GM18499 (cell line): ENCODE data around the gene SOCS4.

Experiments
- ATAC-seq: cut with Tn5 transposase; IDR thresholded peaks from one replicate; pipeline ENCODE4 v1.9.1; 2021; ENCODE audit warnings: moderate number of reproducible peaks; ENCODE audit not compliant: insufficient read depth, unreplicated experiment

SOCS4 gene

DNA sequence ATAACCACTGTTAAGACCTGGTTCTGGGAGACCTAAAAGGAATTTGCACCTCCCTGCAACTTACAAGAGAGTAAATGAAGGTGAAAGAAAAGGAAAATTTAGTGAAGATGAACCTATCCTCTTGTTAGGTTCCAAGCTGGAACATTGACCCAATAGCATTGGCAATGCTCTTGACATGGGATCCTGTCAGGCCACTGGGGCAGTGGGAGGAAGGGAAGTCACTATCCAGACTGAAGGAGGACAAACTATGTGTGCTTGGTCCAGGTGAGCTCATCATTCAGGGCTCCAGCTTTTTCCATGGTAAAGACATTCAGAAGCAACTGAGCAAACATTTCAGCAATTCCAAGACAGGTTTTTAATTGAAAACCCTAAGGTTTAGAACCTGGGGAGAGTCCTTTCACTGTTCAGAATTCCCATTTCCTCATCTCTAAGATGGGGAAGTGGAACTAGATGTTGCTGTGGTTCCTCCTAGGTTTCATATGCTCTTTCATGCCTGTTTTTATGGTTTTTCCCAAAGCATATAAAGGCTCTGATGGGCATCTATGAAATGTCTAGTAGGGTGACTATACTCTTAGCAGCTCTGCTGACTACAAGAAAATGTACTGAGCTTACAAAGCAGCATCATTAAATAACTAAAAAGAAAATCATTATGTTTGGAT is 57.5 kb downstream of the SOCS4 start:
- ATAC-seq = no peak

DNA sequence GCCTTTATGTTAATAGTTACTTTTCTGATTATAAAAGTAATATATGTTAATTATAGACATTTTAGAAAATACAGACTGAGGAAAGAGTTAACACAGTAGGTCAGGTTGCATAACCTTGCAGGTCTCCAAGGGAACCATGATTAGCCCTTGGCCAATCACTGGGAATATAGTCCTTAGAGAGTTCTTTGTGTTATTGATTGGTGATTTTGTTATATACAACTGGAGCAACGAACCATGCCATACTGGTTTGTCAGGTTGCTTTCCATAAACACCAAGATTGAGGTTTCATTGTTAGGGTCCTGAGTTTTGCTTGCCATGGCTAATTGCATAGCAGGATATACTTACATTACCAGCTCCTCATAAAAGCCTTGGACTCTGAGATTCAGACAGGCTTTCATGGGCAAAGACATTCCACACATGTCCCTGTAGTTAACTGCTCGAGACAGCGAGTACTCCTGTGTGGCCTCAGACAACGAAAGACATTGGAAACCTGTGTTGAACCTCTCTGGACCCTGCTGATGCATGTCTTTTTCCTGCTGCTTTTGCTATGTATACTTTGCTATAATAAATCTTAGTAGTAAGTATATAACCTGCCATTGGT is 58.1 kb downstream of the SOCS4 start:
- ATAC-seq = no peak

DNA sequence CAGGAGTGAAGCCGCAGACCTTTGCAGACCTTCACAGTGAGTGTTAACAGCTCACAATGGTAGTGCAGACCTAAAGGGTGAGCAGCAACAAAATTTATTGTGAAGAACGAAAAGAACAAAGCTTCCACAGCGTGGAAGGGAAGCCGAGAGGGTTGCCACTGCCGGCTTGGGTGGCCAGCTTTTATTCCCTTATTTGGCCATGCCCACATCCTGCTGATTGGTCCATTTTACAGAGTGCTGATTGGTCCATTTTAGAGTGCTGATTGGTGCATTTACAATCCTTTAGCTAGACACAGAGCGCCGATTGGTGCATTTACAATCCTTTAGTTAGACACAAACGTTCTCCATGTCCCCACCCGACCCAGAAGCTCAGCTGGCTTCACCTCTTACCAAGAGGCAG is 59.9 kb downstream of the SOCS4 start:
- no peak for ATAC-seq

DNA sequence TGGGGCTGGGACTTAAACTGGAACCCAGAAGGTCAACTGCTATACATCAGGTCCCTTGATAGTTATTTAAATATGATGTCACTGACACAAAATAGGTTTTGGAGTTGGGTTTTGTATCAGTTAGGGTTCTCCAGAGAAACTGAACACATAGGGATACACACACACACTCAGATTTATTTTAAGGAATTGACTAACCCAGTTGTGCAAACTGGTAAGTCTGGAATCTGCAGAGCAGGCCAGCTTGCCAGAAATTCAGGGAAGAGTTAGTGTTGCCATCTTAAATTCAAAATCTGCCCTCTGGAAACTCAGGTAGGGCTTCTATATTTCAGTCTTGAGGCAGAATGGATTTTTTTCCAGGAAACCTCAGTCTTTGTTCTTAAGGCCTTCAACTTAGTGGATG is 61.3 kb downstream of the SOCS4 start:
- ATAC-seq = no peak

DNA sequence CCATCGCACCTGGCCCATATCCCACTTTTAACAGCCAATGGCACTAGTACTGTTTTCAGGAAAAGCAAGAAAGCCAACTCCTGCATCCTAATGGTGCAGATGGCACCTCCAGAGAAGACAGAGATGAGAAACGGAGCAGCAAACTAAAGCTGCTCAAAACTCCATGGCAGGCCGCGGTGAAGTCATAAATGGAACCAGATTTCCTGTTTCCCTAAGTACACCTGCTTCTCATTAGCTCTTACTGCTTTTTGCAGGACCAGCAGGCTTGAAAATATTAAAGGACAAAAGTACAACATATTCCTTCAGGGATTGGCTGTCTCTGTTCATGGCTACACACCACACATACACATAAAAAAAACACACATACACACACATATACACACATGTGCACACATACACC is 65.3 kb downstream of the SOCS4 start:
- ATAC-seq = no peak

DNA sequence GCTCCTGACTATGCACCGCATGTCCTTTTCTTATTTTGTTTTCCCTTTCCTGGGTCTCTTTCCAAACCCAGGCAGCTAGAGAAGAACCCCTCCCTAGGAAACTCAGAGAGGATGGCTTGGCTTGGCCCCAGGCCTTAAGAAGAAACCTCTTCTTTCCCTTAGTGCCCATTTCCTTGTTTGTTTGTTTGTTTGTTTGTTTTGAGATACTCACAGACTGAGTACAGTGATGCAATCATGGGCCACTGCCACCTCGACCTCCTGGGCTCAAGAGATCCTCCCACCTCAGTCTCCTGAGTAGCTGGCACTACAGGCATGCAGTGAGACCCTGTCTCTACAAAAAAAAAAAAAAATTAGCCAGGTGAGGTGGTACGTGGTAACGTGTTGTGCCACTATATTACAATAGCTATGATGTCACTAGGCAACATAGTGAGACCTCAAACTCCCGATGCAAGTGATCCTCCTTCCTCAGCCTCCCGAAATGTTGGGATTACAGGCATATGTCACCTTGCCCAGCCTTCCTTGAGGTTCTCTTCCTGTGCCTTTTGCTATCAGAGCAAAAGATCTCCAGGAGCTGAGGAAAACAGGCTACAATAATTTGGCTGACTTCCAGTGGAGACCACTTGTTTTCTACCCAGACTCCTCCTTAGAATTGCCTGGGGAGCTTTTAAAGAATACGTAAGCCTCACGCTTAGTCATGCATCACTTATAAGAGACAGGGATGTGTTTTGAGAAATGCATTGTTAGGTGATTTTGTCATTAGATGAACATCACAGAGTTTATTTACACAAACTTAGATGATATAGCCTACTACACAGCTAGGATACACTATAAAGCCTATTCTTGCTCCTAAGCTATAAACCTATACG is 67.5 kb downstream of the SOCS4 start:
- no peak for ATAC-seq

DNA sequence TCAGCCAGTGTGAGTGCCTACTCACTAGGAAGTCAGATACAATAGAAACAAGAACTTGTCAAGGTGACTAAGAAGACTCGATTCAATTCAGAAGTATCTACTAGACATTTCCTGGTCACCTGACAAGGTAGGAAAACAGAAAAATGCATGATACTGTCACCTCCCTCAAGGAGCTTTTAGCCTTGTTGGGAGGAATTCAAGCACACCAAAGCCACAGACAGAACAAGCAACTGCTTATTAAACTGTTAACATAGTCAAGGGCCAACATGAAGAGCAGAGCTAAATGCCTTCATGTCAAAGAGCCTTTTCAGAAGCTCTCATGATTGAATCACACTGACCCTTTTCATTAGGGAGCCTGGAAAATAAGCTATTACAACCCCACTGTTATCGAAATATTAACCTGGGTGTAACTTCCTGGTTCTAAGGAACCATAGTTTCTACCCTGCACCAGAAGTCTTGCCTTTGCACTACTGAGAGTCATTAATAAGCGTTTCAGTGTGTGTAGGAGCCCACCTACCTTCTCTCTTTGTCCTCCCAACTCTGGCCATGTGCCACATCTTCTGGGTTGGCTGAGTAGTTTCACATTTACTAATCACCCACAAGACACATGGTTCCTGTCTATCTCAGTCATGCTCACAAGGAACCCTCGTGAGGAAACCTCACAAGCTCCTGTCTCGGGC is 71.0 kb downstream of the SOCS4 start:
- ATAC-seq = peak; percentile 56

DNA sequence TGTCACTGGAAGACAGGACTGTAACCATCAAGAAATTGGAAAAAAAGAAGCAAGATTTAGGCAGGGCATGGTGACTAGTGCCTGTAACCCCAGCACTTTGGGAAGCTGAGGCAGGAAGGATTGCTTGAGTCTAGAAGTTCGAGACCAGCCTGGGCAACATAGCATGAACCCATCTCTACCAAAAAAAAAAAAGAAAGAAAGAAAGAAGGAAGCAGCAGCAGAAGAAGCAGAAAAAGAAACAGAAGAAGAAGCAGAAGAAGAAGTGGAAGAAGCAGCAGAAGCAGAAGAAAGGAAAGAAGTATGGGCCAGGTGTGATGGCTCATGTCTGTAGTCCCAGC is 71.5 kb downstream of the SOCS4 start:
- no peak for ATAC-seq
